ENCODE results near the gene UCP2.

UCP2 gene

GRCh38 chr11:74010306-74011300 is 28.0 kb upstream of the UCP2 start:
- no peak for DNase-seq (ENCODE audit: low read depth, low spot score)

GRCh38 chr11:74009675-74010305 is 27.1 kb upstream of the UCP2 start:
- DNase-seq (ENCODE audit: low read depth, low spot score): no peak

DNA sequence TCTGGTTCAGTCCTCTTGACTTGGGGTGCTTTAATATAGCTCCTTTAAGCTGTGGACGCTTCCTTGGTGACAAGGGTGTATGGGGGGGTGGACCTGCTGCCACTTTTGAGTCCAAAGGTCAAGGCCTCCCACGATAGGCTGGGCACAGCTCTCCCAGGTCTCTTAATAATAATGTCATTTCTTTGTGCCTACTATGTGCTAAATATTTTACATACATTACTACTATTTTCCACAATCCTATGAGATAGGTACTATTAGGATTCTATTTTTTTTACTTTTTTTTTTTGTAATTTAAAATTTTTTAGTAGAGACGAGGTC is 26.5 kb upstream of the UCP2 start:
- DNase-seq (ENCODE audit: low read depth, low spot score): no peak

- no peak for DNase-seq (ENCODE audit: low read depth, low spot score)
Observed at GRCh38 chr11:74008373-74009229, 26.0 kb upstream of the UCP2 start, which contains the start of gene UCP3. TSS of gene UCP3 (minus strand) at chr11:74009085. CDS start at chr11:74007042, 2,043 bp downstream.

- DNase-seq (ENCODE audit: low read depth, low spot score): no peak
Observed at GRCh38 chr11:74007691-74008372, 25.2 kb upstream of the UCP2 start.

DNA sequence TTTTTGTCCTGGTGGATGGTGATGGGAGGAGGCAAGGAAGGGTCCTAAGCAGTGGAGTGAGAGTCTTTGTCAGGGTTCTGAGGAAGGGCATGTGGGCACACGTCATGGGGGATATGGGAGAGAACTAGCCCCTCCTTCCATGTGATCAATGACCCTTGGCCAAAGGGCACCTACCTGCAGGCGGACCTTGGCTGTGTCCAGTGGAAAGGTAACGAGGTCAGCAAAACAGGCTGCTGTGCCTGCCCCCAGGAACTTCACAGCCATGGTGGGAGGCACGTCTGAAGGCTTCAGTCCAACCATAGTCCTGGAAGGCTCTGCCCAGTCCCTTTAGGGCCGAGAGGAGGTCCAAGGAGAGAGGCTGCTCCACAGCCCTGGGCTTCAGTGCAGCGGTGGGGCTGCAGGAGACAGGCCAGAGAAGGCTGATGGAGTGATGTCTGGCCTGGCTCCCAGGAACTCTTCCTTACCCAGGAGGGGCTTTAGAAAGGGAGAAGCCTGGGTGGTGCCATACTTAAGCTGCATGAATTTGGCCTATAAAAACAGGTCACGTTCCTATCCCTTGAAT is 24.2 kb upstream of the UCP2 start:
- DNase-seq (ENCODE audit: low read depth, low spot score): no peak

DNA sequence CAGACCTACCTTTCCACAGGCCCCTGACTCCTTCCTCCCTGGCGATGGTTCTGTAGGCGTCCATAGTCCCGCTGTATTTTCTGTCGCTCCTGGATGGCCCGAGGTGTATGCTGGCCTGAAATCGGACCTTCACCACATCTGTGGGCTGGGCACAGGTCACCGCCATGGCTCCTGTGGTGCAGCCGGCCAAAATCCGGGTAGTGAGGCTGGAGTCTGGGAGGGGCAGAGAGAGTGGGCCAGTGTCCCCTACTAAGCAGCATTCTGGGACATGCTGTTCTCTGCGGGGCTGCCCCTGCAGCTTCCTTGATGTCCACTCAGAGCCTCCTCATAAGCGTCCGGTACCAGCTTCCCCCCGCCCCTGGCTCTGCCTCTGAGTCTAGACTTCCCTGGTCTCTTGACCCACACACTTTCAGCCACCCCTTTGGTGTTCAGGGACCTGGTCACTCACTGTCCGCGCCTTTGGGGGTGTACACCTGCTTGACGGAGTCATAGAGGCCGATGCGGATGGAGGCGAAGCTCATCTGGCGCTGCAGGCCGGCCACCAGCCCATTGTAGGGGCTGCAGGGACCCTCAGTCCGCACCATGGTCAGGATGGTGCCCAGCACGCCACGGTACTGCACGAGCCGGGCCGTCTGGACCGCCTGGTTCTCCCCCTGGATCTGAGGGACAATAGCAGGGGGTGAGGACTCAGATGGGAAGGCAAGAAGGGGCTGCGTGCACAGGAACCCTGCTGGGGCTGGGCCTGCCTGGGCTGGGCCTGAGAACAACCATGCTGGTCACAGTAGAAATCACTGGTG is 23.3 kb upstream of the UCP2 start:
- no peak for DNase-seq (ENCODE audit: low read depth, low spot score)

DNA sequence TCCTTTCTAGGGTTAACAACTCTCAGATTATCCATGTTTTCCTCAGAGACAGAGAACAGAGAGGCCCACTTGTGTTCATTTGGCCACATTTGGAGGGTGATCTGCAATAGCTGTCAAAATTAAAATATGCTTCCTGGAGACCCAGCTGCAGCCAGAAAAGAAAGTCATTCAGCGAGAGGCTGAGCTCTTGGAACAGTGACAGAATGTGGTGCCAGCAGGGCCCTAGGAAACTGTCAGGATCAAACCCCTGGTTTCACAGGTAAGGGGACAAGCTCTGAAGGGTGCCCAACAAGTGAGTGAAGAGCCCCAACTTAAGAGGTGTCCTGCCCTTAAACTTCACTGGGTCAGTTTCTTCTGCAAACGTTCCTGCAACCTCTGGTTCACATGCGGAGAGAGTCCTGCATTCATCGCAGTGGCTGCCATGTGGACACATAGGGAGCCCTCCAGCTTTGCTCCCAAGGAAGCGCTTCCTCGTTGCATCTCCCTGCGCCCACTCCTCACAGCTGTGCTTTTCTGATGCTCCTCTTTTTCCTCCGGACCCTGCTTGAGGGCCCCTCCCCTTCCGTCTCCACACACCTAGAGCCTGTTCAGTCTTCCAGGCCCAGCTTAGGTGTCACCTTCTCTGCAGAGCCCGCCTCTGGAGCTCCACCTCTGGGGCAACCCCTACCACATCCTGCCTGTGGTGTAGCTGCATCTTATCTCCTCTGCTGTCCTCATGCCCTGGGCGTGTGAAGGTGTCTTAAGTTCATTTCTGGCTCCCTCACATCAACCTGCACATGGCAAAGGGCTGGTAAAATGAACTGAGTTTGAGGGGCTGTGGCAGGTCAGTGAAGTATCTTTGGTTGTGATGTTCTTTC is 22.3 kb upstream of the UCP2 start:
- DNase-seq (ENCODE audit: low read depth, low spot score): no peak

DNA sequence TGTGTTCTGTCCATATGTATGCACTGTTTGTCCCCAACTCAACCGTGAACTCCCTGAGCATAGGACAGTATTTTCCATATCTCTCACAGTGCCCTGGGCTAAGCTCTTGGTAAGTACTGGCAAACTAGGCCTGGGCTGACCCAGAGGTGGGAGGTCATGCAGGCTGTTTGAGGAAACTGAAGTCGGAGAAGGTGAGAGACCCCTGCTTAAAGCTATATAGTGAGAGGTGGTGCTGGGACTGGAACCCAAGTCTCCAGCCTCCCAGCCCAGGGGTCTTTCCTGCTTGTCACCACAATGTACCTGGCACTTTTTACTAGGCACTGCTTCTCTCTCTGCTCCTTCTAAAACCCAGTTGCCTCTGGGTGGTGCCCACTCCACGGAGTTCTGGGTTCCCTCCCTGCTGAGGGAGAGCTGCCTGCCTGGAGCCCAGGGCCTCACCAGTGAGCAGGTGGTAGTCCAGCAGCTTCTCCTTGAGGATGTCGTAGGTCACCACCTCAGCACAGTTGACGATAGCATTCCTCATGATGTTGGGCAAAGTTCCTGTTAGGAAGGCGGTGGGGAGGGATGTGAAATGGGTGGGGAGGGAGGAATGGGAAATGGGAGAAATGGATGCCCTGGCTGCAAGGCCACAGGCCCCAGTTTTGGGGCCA is 21.5 kb upstream of the UCP2 start:
- no peak for DNase-seq (ENCODE audit: low read depth, low spot score)

- no peak for DNase-seq (ENCODE audit: low read depth, low spot score)
Observed at GRCh38 chr11:74002832-74003231, 20.2 kb upstream of the UCP2 start.

- DNase-seq (ENCODE audit: low read depth, low spot score): no peak
Observed at GRCh38 chr11:74001822-74002286, 19.2 kb upstream of the UCP2 start.

GRCh38 chr11:74000307-74001133 is 17.9 kb upstream of the UCP2 start:
- DNase-seq (ENCODE audit: low read depth, low spot score): no peak

DNA sequence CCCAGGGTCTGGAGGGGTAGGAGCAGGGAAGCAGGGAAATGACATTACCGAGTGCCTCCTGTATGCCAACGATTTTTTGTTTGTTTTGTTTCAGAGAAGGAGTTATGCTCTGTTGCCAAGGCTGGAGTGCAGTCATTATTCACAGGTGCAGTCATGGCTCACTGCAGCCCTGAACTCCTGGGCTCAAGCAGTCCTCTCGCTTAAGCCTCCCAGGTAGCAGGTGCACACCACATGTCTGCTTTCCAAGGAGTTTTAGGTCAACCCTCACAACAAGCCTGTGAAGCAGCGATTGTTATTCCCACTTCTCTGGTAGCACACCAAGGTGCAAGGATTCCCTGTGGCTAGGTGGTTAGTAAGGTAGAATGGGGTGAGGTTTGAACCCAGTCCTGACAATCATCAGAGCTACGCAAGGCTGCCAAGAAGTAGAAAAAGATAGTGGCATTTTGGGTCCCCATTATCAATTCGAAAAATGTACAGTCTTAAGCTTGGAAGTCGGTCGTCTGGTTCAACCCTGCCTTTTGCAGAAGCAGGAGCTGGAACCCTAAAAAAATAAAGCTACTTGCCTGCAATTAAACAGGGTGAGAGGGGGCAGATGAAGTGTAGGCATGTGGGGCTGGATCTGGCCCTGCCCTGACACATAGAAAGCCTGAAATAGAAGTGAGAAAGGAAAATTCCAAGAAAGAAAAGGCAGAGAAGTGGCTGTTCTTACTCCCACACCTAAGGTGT is 17.1 kb upstream of the UCP2 start:
- no peak for DNase-seq (ENCODE audit: low read depth, low spot score)

DNA sequence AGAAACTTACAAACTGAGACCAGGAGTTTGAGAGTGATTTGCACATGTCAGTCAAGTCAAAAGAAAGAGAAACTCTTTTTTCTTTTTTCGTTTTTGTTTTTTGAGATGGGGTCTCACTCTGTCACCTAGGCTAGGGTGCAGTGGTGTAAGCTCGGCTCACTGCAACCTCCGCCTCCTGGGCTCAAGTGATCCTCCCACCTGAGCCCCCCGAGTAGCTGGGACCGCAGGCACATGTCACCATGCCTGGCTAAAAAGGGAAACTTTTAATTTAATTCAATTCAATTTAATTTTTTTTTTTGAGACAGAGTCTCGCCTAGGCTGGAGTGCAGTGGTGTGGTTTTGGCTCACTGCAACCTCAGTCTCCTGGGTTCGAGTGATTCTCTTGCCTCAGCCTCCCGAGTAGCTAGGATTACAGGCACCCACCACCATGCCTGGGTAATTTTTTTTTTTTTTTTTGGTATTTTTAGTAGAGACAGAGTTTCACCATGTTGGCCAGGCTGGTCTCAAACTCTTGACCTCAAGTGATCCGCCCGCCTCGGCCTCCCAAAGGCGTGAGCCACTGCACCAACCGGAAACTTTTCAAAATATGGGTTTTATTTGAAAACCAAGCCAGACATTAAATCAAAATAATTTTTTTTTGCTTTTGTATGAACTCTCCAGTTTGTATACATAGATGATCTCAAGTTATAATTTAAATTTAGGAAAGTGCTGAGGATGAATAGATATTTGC is 16.4 kb upstream of the UCP2 start:
- DNase-seq (ENCODE audit: low read depth, low spot score): no peak

DNA sequence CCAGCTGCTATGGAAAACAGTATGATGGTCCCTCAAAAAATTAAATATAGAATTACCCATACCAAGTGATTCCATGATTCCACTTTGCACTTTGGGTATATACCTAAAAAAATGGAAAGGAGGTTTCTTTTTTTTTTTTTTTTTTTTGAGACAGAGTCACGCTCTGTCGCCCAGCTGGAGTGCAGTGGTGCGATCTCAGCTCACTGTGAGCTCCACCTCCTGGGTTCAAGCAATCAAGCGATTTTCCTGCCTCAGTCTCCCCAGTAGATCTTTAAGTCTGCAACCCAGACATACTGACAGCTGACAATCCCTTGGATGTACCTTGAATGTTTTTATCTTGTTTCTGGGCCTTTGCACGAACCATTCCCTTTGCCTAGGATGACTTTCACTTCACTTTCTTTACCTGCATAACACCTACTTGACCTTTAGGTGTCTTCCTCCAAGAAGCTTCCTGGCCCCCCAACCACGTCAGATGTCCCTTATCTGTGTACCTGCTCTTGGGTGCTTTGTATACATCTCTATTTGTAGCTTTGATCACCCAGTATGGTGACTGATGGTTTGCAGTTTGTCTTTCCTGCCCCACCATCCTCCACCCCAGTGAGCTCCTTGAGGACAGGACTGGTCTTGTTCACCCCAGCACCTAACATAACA is 14.6 kb upstream of the UCP2 start:
- no peak for DNase-seq (ENCODE audit: low read depth, low spot score)

GRCh38 chr11:73996161-73996747 is 13.6 kb upstream of the UCP2 start:
- DNase-seq (ENCODE audit: low read depth, low spot score): no peak

Data from iPS DF 19.7 (cell line).